Bronchial smooth muscle cell (primary cell): ENCODE results near the gene VSTM2B. TPM values are rescaled to one million over a fixed set of nuclear protein-coding genes. Genes with fewer than 3 reads are reported as not detected.

Experiments used
- total RNA-seq: library from RNA; depleted of rRNA; stranded (reverse); fragments of >200 nt; gene quantifications from 2 replicates; pipeline ENCODE4 v1.2.1, GENCODE V29; 2014

The VSTM2B gene
- not detected in 2 replicates for total RNA-seq

GRCh38 chr19:29525901-29526729 is at the start of gene VSTM2B:
TSS of gene VSTM2B (plus strand) at chr19:29525994. CDS start at chr19:29526584, 590 bp downstream.

GRCh38 chr19:29605653-29606419 is 80.0 kb downstream of the VSTM2B start, which contains the start of gene POP4:
TSS of gene POP4 (plus strand) at chr19:29606283. CDS start at chr19:29606319, 36 bp downstream.

Other genes with a start within 250 kb of the VSTM2B start
- gene POP4, start 80.3 kb downstream of the VSTM2B start, total RNA-seq, result 94.6 and 102 TPM in 2 replicates
- gene PLEKHF1, start 139.5 kb downstream of the VSTM2B start, total RNA-seq, result 39.1 and 54.3 TPM in 2 replicates
- gene C19orf12, start 189.3 kb downstream of the VSTM2B start, total RNA-seq, result 13.9 and 16.3 TPM in 2 replicates